Heart right ventricle (tissue), 16 donors: Measurements from ENCODE around the gene AOAH. TPM values are rescaled to one million over a fixed set of nuclear protein-coding genes. Genes with fewer than 3 reads are reported as not detected.

ENCODE experiments used
- ATAC-seq, 8 donors: fragments of 200-7000 bp; cut with Tn5 transposase; one replicate each; pipeline ENCODE4 v1.9.1; 2020; ENCODE audit warnings: mild to moderate bottlenecking in 8 of 8, moderate library complexity in 8 of 8, moderate number of reproducible peaks in 1 of 8
- DNase-seq, 2 donors: peaks; one replicate each; pipeline ENCODE4 v3.0.0-alpha.2; 2020
- H3K27ac ChIP-seq, 10 donors: fragments of 200-600 bp; sonication (generic) in 2 of 10; one replicate each; pipeline versions ENCODE4 v1.5.0 to v1.8.0; 2020 to 2022; ENCODE audit warnings: mild to moderate bottlenecking in 3 of 10
- H3K27me3 ChIP-seq, 7 donors: fragments of 200-600 bp; one replicate each; pipeline ENCODE4 v1.8.0; 2021 to 2022; ENCODE audit warnings: mild to moderate bottlenecking in 2 of 7
- H3K36me3 ChIP-seq, 9 donors: fragments of 200-600 bp; sonication (generic) in 1 of 9; one replicate each; pipeline versions ENCODE4 v1.5.0 to v1.8.0; 2020 to 2022; ENCODE audit warnings: mild to moderate bottlenecking in 2 of 9
- H3K4me1 ChIP-seq, 9 donors: fragments of 200-600 bp; sonication (generic) in 1 of 9; one replicate each; pipeline versions ENCODE4 v1.5.0 to v1.8.0; 2020 to 2022; ENCODE audit warnings: mild to moderate bottlenecking in 4 of 9
- H3K4me3 ChIP-seq, 10 donors: fragments of 200-600 bp; sonication (generic) in 2 of 10; one replicate each; pipeline versions ENCODE4 v1.5.0 to v1.8.0; 2020 to 2022; ENCODE audit warnings: mild to moderate bottlenecking in 7 of 10, moderate library complexity in 2 of 10
- H3K9me3 ChIP-seq, 11 donors: fragments of 200-600 bp in 10 of 11; sonication (generic) in 2 of 11; one replicate each; pipeline versions ENCODE4 v1.5.0 to v1.8.0; 2013 to 2022; ENCODE audit warnings: mild to moderate bottlenecking in 2 of 11, control low read depth in 1 of 11, moderate library complexity in 1 of 11
- CTCF ChIP-seq, 9 donors: fragments of 200-600 bp; sonication (generic) in 2 of 9; IDR thresholded peaks; one replicate each; pipeline versions ENCODE4 v1.5.0 to v1.8.0; 2021 to 2022; ENCODE audit warnings: antibody characterized with exemption in 9 of 9, mild to moderate bottlenecking in 5 of 9, moderate library complexity in 1 of 9
- WGBS, 2 donors: extraction: QIAGEN DNeasy Blood & Tissue Kit; methylation state at CpG; one replicate each; pipeline ENCODE4 v1.1.7; 2013; ENCODE audit warnings: inconsistent platforms in 1 of 2; 5-methylcytosine and 5-hydroxymethylcytosine counted together
- intact Hi-C, 10 donors: fragments of 100-400 bp; cut with DNase I; formaldehyde crosslinking; loops; one replicate each; pipeline versions ENCODE4 v1.11.1 to v1.14.2; 2022
- polyA plus RNA-seq, 2 donors: library from polyadenylated mRNA; stranded (reverse); fragments of 200-250 nt; gene quantifications; one replicate each; pipeline ENCODE4 v1.2.3, GENCODE V29; 2013
- total RNA-seq, 10 donors: library from RNA; stranded (reverse); fragmentation: NEBNext Ultra II Directional in 3 of 10; extraction: Animal tissue kit (Norgen Biotek cat#: 25700) in 3 of 10; gene quantifications; one replicate each; pipeline versions ENCODE4 v1.2.1 to v1.2.4, GENCODE V29; 2021 to 2023
- donor health status: Arrhythmogenic right ventricular cardiomyopathy.
- donor health status: ischemic (EF 13 %, LVEDD 7.1; RV severe dilation, severe dysfunction).
- donor health status: healthy with polysubstance abuse.
- donor health status: DM: no; HTN: yes; CAD: no.
- donor health status: DM: no; HTN: no; CAD: no.
- donor health status: ischemic (EF 25% LVEDD 6.9; RV normal size, moderate dysfunction).
- donor health status: ischemic (EF 25% LVEDD 5.7; RV mildly dilated, moderate dysfunction).
- donor health status: healthy.
- donor health status: DM: yes; HTN: yes; CAD: no.
- donor health status: Ischemic cardiomyopathy.
- donor health status: ischemic (EF 35%, LVEDD 5.7; RV mildly dilated, moderate dysfunction).
- donor health status: nonischemic (EF 11% LVEDD 7.7; RV severe dilation, severe dysfunction).
- donor health status: DM: yes; HTN: yes; CAD: no.
- donor health status: PGD.
- donor health status: ischemic (EF 29% LVEDD 5.4; RV normal size, mild dysfunction).
- donor health status: nonischemic (EF 23%, LVEDD 6.1; RV moderate dilation, normal function).

The AOAH gene
- total and polyA plus RNA-seq, 12 donors, result 0.70 to 19.5 (median 1.6) TPM

- no peak for TF ChIP-seq CTCF (IDR thresholded peaks at IDR 0.05)
- intact Hi-C loops, result no loop called here
- no peak for ATAC-seq
- H3K36me3 ChIP-seq, result no peaks in the 10 kb centered on the region
- H3K27ac ChIP-seq, result peak overlapping the region in 1 of 10 donors; percentile 91
- H3K4me1 ChIP-seq, result peaks cover 0 to 38% (median 0%) of the 10 kb centered on the region in 9 donors
- no peaks in the 10 kb centered on the region for H3K27me3 ChIP-seq
- no peak overlapping the region for H3K4me3 ChIP-seq
- DNase-seq, result no peak
- H3K9me3 ChIP-seq, result peaks cover 0 to 11% (median 0%) of the 10 kb centered on the region in 11 donors
- 80 to 81% methylated on average over 4 of the region's 4 CpGs for WGBS, 2 donors
Observed at GRCh38 chr7:36736090-36736898, 12.0 kb upstream of the AOAH start.

DNA sequence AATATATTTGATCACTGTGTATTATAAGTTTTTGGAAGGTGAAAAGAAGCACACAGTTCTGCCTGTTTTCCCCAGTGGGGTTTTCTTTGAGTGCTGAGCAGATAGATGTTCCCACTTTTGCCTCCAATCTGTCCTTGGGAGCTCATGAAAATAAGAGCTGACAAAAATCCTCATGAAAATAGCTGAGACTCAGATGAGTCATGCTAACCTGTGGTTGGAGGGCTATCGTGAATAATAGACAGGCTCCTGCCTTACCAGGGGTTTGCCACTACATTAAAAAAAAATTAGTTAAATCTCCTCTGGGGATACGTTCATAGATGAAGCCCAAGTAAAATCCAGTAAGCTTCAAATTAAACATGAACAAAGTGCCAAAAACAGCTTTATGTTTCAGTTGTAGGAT is 10.9 kb upstream of the AOAH start:
- H3K36me3 ChIP-seq, result no peaks in the 10 kb centered on the region
- H3K27ac ChIP-seq, result peak overlapping the region in 1 of 10 donors; percentile 91
- TF ChIP-seq CTCF (IDR thresholded peaks at IDR 0.05), result no peak
- no peak overlapping the region for H3K4me3 ChIP-seq
- peaks cover 0 to 38% (median 0%) of the 10 kb centered on the region in 9 donors for H3K4me1 ChIP-seq
- no peaks in the 10 kb centered on the region for H3K27me3 ChIP-seq
- intact Hi-C loops, result no loop called here
- no peak for DNase-seq
- 84 to 85% methylated on average over 2 of the region's 2 CpGs for WGBS, 2 donors
- peaks cover 0 to 17% (median 0%) of the 10 kb centered on the region in 11 donors for H3K9me3 ChIP-seq
- no peak for ATAC-seq

DNA sequence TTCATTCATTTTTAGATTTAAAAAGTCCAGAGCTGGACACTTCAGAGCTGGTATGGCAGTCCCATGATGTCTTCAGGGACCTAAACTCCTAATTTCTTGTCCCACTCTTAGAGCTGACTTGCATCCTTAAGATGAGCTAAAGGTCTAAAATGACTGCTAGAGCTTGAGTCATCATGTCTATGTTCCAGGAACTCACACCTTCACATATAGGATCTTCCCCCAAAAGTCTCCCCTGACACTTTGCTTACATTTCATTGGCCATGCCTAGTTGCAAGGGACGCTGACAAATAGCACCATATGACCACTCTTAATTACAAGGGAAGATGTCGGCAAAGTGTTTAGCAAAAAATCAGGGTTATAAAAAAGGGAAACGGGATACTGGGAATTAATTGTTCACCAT is 10.4 kb upstream of the AOAH start:
- H3K9me3 ChIP-seq, result peaks cover 0 to 21% (median 2%) of the 10 kb centered on the region in 11 donors
- no peak for ATAC-seq
- TF ChIP-seq CTCF (IDR thresholded peaks at IDR 0.05), result no peak
- no peak overlapping the region for H3K4me3 ChIP-seq
- 90 to 92% methylated on average over 3 of the region's 3 CpGs for WGBS, 2 donors
- no peaks in the 10 kb centered on the region for H3K27me3 ChIP-seq
- intact Hi-C loops, result no loop called here
- peaks cover 0 to 38% (median 0%) of the 10 kb centered on the region in 9 donors for H3K4me1 ChIP-seq
- no peaks in the 10 kb centered on the region for H3K36me3 ChIP-seq
- peak overlapping the region in 1 of 10 donors; percentile 91 for H3K27ac ChIP-seq
- no peak for DNase-seq

DNA sequence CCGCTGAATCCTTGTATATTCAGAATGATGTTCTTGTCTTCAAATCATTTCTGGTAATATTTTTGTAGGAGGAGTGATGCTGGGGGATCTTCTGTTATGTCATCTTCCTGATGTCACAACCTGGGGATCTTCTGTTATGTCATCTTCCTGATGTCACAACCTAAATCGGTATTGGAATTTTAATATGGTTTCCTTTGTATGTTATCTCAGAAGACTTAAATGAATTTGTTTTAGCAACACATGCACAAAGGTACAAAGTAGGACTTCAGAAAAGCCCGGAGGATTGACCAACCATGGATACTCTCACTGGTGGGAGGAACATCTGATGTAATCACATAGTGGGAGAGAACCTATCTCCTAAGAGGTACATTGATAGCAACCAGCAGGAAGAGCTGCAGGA is 9.1 kb upstream of the AOAH start:
- Histone ChIP-seq H3K9me3 (peaks cover 0 to 35% (median 4%) of the 10 kb centered on the region in 11 donors), H3K27me3 (no peaks in the 10 kb centered on the region), H3K4me1 (peaks cover 0 to 34% (median 0%) of the 10 kb centered on the region in 9 donors), H3K4me3 (no peak overlapping the region), H3K36me3 (no peaks in the 10 kb centered on the region), H3K27ac (no peak overlapping the region)
- DNase-seq, result no peak
- intact Hi-C loops, result no loop called here
- no peak for TF ChIP-seq CTCF (IDR thresholded peaks at IDR 0.05)
- ATAC-seq, result no peak
- 93% methylated on average over 3 of the region's 3 CpGs for WGBS, 2 donors
